Prostate gland (tissue), 2 donors: ENCODE data around the gene NES. TPM values are rescaled to one million over a fixed set of nuclear protein-coding genes. Genes with fewer than 3 reads are reported as not detected.
A peak's percentile ranks its signal among the peaks of the same experiment; 100 is the strongest.

Source experiments
- DNase-seq: peaks from one replicate; pipeline ENCODE4 v3.0.0-alpha.2; 2019; ENCODE audit warnings: low spot score
- H3K27ac ChIP-seq, 2 donors: fragments of 200-600 bp; sonication (generic); 2 replicates each; pipeline ENCODE4 v1.5.1; 2017 to 2019
- H3K27me3 ChIP-seq: fragments of 200-600 bp; sonication (generic); replicated peaks from 2 replicates; pipeline ENCODE4 v1.5.1; 2019; ENCODE audit not compliant: insufficient read depth
- H3K36me3 ChIP-seq, 2 donors: fragments of 200-600 bp; sonication (generic); 1 replicate in 1 of 2; 2 replicates in 1 of 2; pipeline versions ENCODE4 v1.5.1 to v1.8.1; 2017 to 2019
- H3K4me1 ChIP-seq: fragments of 200-600 bp; sonication (generic); replicated peaks from 2 replicates; pipeline ENCODE4 v1.5.1; 2019
- H3K4me3 ChIP-seq, 2 donors: fragments of 200-600 bp; sonication (generic); 2 replicates each; pipeline ENCODE4 v1.5.1; 2017 to 2019
- H3K9me3 ChIP-seq: fragments of 200-600 bp; sonication (generic); 2 replicates; pipeline ENCODE4 v1.5.1; 2017
- CTCF ChIP-seq, 4 experiments: fragments of 200-600 bp in 2 of 4; fragments of 450-650 bp in 2 of 4; sonication (generic) in 2 of 4; IDR thresholded peaks; 1 replicate in 3 of 4; 2 replicates in 1 of 4; pipeline ENCODE4 v1.5.1; 2016 to 2019; ENCODE audit warnings: antibody characterized with exemption in 4 of 4, mild to moderate bottlenecking in 2 of 4, moderate library complexity in 2 of 4
- POLR2A ChIP-seq: fragments of 450-650 bp; IDR thresholded peaks from one replicate; pipeline ENCODE4 v1.6.1; 2016; ENCODE audit warnings: antibody characterized with exemption, mild to moderate bottlenecking
- POLR2AphosphoS5 ChIP-seq: sonication (generic); formaldehyde crosslinking; IDR thresholded peaks from one replicate; pipeline ENCODE4 v1.6.1; 2017; ENCODE audit warnings: antibody characterized with exemption
- WGBS: methylation state at CpG from one replicate; pipeline ENCODE4 v1.1.5; 2018; 5-methylcytosine and 5-hydroxymethylcytosine counted together
- intact Hi-C: fragments of 100-400 bp; cut with DNase I; formaldehyde crosslinking; loops from one replicate; pipeline ENCODE4 v1.14.2; 2022
- total RNA-seq, 2 donors: library from RNA; depleted of rRNA; stranded (reverse); fragments of >200 nt; gene quantifications; one replicate each; pipeline ENCODE4 v1.1.0, GENCODE V29; 2016

The NES gene
- total RNA-seq, 2 donors from 2014 or later = 11.2 to 33.4 TPM

GRCh38 chr1:156665539-156665938 lies 11.7 kb downstream of the NES start:
- H3K9me3 ChIP-seq = no peaks in the 10 kb centered on the region
- H3K4me1 ChIP-seq = no peaks in the 10 kb centered on the region
- no peak for DNase-seq
- H3K36me3 ChIP-seq = no peaks in the 10 kb centered on the region
- H3K27ac ChIP-seq = peak overlapping the region; percentile 41 to 52
- no peaks in the 10 kb centered on the region for H3K27me3 ChIP-seq
- TF ChIP-seq POLR2A = no peak
- no peak for TF ChIP-seq CTCF (IDR thresholded peaks at IDR 0.05)
- no peak for TF ChIP-seq POLR2AphosphoS5
- no peak overlapping the region for H3K4me3 ChIP-seq
- intact Hi-C loops = no loop called here
- WGBS = 71% methylated on average over 3 of the region's 3 CpGs

GRCh38 chr1:156664767-156665411 lies 12.3 kb downstream of the NES start:
- no peaks in the 10 kb centered on the region for H3K9me3 ChIP-seq
- H3K27ac ChIP-seq = peak overlapping the region; percentile 41 to 52
- H3K4me1 ChIP-seq = no peaks in the 10 kb centered on the region
- H3K4me3 ChIP-seq = no peak overlapping the region
- no peak for DNase-seq
- intact Hi-C loops = no loop called here
- H3K27me3 ChIP-seq = no peaks in the 10 kb centered on the region
- 32% methylated on average over 12 of the region's 16 CpGs for WGBS
- no peak for TF ChIP-seq CTCF (IDR thresholded peaks at IDR 0.05)
- TF ChIP-seq POLR2AphosphoS5 = no peak
- TF ChIP-seq POLR2A = no peak
- no peaks in the 10 kb centered on the region for H3K36me3 ChIP-seq

GRCh38 chr1:156664046-156664766 lies 13.0 kb downstream of the NES start:
- Histone ChIP-seq H3K27ac (peak overlapping the region; percentile 41 to 52), H3K36me3 (no peaks in the 10 kb centered on the region), H3K9me3 (no peaks in the 10 kb centered on the region), H3K4me1 (no peaks in the 10 kb centered on the region), H3K4me3 (no peak overlapping the region), H3K27me3 (no peaks in the 10 kb centered on the region)
- intact Hi-C loops = no loop called here
- TF ChIP-seq POLR2AphosphoS5 (no peak), POLR2A (no peak), CTCF (IDR thresholded peaks at IDR 0.05) (no peak)
- DNase-seq = no peak
- WGBS = 60% methylated on average over 5 of the region's 5 CpGs

GRCh38 chr1:156663178-156663577 lies 14.0 kb downstream of the NES start:
- 58% methylated on average over 5 of the region's 5 CpGs for WGBS
- peak overlapping the region in 1 of 2 donors; percentile 41 for H3K27ac ChIP-seq
- no peak overlapping the region for H3K4me3 ChIP-seq
- intact Hi-C loops = no loop called here
- H3K36me3 ChIP-seq = no peaks in the 10 kb centered on the region
- H3K4me1 ChIP-seq = no peaks in the 10 kb centered on the region
- no peak for DNase-seq
- no peaks in the 10 kb centered on the region for H3K9me3 ChIP-seq
- TF ChIP-seq CTCF (IDR thresholded peaks at IDR 0.05) (no peak), POLR2AphosphoS5 (no peak), POLR2A (no peak)
- H3K27me3 ChIP-seq = no peaks in the 10 kb centered on the region

- DNase-seq = no peak
- intact Hi-C loops = no loop called here
- Histone ChIP-seq H3K4me3 (no peak overlapping the region), H3K27ac (no peak overlapping the region), H3K9me3 (no peaks in the 10 kb centered on the region), H3K27me3 (no peaks in the 10 kb centered on the region), H3K4me1 (no peaks in the 10 kb centered on the region), H3K36me3 (no peaks in the 10 kb centered on the region)
- 88% methylated on average over 5 of the region's 5 CpGs for WGBS
- no peak for TF ChIP-seq POLR2A
- TF ChIP-seq POLR2AphosphoS5 = no peak
- TF ChIP-seq CTCF (IDR thresholded peaks at IDR 0.05) = no peak
Observed at GRCh38 chr1:156662800-156663055, 14.5 kb downstream of the NES start.
